DMS114 treated with DMSO at 0.1 percent for 48 hours (cell line): ENCODE data around the gene TCHH.
"Not testable (repeated sequence)": the region's sequence is repeated elsewhere in the genome, so short reads cannot be mapped to it uniquely, and the experiment has no call there.

Experiments used
- DNase-seq: peaks from one replicate; lab custom pipeline; 2025; ENCODE audit not compliant: unreplicated experiment; lab: John Stamatoyannopoulos, UW

Gene TCHH

DNA sequence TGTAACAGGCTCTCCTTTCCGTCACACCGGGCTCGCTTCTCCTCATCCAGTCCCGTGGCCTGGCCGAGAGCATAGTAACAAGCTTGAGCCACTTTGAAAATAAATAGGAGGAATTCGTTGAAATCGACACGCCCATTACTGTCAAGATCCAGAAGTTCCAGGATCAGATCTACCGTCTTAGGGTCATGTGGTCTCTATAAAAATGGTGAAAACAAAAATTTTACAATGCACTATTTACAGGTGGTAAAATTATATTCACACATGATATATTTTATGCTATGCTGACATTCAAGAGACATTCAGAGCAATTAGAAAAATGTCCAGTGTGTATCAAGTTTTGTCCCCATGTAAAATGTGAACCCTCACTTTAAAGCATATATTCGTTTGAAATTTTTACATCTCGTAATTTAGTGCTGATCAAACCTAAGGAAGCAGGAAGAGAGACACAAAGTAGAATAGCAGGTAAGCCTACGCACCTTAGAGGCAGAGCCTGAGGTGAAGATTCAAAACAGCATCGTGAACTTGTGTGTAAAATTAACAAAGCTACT lies 2.3 kb downstream of the TCHH start:
- DNase-seq, result no peak

DNA sequence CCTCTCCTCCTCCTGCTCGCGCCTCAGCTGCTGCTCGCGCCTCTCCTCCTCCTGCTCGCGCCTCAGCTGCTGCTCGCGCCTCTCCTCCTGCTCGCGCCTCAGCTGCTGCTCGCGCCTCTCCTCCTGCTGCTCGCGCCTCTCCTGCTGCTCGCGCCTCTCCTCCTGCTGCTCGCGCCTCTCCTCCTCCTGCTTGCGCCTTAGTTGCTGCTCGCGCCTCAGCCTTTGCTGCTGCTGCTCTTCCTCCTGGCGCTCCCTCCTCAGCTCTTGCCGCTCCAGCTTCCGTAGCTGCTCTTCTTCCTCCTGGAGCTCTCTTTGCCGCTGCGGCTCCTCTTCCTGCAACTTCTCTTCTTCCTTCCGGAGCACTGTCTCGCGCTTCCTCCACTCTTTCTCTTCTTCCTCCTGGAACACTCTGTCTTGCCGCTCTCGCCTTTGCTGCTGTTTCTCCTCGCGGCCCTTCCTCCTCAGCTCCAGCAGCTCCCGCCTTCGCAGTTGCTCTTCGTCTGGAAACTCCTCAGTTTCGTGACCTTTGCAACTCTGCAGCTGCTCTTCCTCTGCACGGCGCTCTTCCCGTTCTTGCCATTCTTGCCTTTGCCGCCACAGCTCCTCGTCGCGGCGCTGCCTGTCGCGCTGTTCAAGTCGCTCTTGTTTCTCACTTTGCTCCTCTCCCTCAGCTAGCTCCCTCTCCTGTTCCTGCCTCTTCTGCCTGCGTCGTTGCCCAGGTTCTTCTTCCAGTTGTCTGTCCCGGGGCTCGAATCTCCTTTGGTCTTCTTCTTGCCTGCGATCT lies 3.0 kb downstream of the TCHH start:
- peak; percentile 69 for DNase-seq

DNA sequence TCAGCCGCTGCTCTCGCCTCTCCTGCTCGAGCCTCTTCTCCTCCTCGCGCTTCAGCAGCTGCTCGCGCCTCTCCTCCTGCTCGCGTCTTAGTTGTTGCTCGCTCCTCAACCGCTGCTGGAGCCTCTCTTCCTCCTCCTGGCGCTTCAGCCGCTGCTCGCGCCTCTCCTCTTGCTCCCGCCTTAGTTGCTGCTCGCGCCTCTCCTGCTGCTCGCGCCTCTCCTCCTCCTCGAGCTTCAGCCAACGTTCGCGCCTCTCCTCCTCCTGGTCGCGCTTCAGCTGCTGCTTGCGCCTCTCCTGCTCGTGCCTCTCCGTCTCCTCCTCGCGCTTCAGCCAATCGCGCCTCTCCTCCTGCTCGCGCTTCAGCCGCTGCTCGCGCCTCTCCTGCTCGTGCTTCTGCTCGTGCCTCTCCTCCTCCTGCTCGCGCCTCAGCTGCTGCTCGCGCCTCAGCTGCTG lies 3.7 kb downstream of the TCHH start:
- DNase-seq, result peak; percentile 86

DNA sequence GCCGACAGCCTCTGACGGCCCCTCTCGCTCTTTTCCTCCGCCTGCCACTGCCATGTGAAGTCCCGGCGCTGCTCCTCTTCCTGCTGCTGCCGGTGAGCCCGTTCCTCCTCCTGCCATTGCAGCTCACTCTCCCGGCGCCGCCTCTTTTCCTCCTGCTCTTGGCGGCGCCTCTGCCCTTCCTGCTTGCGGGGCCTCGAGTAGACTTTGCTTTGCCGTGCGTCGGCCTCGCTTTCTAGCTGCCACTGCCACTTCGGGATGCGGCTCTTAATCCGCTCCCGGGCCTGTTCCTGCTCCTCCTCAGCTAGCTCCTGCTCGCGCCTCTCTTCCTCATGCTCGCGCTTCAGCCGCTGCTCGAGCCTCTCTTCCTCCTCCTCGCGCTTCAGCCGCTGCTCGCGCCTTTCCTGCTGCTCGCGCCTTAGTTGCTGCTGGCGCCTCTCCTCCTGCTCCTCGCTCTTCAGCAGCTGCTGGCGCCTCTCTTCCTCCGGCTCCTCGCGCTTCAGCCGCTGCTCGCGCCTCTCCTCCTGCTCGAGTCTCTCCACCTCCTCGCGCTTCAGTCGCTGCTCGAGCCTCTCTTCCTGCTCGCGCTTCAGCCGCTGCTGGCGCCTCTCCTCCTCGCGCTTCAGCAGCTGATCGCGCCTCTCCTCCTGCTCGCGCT lies 4.3 kb downstream of the TCHH start:
- peak; percentile 78 for DNase-seq

DNA sequence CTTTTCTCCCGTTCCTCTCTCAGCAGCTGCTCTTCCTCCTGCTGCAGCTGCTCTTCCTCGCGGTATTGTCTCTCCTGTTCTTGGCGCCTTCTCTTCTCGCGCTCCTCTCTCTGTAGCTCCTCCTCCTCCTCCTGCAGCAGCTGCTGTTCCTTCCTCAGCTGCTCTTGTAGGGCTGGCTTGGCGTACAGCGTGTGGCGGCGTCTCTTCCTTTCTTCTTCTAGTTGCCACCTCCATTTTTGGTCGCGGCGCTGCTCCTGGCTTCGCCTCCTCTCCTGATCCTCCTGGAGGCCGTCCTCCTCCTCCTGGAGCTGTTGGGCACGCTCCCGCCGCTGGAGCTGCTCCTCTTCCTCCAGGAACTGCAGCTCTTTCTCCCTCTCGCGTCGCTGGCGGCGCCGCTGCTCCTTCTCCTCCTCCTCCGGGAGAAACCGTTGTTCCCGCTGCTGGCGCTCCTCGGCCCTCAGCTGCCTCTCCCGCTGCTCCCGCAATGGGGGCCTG lies 4.8 kb downstream of the TCHH start:
- peak; percentile 72 for DNase-seq

DNA sequence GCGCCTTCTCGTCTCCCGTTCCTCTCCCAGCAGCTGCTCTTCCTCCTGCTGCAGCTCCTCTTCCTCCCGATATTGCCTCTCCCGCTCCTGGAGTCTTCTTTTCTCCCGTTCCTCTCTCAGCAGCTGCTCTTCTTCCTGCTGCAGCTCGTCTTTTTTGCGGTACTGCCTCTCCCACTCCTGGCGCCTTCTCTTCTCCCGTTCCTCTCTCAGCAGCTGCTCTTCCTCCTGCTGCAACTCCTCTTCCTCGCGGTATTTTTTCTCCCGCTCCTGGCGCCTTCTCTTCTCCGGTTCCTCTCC lies 5.3 kb downstream of the TCHH start:
- peak; percentile 54 for DNase-seq

DNA sequence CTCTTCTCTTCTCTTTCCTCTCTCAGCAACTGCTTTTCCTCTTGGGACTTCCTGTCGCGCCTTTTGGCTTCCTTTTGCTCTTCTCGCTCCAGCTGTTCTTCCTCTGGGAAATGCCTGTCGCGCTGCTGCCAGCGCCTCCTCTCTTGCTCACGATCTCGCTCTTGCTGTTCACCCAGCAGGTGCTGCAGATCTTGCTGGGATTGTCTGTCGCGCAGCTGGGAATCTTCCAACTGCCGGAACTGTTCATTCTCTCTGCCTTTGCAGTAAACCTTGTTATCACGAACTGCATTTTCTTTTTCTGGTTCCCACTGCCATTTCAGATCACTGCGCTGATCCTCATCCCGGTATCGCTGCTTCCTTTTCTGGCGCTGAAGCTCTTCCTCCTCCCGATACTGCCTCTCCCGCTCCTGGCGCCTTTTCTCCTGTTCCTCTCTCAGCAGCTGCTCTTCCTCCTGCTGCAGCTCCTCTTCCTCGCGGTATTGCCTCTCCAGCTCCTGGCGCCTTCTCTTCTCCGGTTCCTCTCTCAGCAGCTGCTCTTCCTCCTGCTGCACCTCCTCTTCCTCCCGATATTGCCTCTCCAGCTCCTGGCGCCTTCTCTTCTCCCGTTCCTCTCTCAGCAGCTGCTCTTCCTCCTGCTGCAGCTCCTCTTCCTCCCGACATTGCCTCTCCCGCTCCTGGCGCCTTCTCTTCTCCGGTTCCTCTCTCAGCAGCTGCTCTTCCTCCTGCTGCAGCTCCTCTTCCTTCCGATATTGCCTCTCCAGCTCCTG lies 5.8 kb downstream of the TCHH start:
- DNase-seq, result peak; percentile 84

DNA sequence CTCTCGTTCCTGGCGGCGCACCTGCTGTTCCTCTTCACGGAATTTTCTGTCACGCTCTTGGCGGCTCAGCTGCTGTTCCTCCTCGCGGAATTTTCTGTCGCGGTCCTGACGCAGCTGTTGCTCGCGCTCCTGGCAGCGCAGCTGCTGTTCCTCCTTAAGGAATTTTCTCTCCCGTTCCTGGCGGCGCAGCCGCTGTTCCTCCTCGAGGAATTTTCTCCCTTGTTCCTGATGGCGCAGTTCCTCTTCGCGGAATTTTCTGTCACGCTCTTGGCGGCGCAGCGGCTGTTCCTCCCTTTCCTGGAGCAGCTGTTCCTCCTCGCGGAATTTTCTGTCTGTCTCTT lies 6.4 kb downstream of the TCHH start:
- DNase-seq, result no peak

DNA sequence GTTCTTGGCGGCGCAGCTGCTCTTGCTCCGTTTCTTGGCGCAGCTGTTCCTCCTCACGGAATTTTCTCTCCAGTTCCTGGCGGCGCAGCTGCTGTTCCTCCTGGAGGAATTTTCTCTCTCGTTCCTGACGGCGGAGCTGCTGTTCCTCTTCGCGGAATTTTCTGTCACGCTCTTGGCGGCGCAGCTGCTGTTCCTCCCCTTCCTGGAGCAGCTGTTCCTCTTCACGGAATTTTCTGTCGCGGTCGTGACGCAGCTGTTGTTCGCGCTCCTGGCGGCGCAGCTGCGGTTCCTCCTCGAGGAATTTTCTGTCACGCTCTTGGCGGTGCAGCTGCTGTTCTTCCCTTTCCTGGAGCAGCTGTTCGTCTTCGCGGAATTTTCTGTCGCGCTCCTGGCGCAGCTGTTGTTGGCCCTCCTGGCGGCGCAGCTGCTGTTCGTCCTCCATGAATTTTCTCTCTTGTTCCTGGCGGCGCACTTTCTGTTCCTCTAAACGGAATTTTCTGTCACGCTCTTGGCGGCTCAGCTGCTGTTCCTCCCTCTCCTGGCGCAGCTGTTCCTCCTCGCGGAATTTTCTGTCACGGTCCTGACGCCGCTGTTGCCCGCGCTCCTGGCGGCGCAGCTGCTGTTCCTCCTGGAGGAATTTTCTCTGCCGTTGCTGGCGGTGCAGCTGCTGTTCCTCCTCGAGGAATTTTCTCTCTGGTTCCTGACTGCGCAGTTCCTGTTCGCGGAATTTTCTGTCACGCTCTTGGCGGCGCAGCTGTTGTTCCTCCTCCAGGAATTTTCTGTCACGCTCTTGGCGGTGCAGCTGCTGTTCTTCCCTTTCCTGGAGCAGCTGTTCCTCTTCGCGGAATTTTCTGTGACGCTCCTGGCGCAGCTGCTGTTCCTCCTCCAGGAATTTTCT lies 7.0 kb downstream of the TCHH start:
- DNase-seq, result peak; percentile 84

DNA sequence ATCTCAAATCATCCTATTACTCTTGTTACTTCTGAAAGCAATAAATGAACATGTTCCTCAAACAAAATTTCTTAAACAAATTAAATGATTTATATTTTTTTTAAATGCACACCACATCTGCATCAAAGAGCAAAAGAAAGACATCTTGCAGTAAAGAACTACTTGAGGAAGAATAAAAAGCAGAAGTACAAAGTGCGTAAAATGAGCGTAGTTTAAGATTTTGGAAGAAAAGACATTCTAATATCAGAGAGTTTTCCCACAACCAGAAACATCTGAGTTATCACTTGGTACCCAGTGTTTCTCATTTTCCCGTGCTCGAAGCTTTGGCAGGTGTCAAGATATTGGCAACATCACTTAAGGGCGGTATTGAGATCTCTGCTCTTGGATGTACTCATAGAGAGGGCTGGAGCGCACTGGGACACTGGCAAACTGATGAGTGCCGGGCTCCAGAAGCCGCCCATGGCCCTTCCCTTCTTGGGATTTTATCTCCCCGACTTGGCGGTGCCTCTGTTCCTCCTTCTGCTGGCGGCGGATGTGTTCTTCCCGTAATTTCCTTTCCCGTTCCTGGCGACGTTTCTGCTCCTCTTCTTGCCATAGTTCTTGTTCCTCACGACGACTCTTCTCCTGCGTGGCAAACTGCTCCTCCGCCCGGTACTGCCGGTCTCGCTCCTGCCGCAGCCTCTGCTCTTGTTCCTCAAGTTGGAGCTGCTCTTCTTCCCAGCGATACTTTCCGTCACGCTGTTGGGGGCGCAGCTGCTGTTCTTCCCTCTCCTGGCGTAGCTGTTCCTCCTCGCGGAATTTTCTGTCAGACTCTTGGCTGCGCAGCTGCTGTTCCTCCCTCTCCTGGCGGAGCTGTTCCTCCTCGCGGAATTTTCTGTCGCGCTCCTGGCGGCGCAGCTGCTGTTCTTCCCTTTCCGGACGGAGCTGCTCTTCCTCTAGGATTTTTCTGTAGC lies 7.9 kb downstream of the TCHH start:
- DNase-seq, result peak; percentile 17

DNA sequence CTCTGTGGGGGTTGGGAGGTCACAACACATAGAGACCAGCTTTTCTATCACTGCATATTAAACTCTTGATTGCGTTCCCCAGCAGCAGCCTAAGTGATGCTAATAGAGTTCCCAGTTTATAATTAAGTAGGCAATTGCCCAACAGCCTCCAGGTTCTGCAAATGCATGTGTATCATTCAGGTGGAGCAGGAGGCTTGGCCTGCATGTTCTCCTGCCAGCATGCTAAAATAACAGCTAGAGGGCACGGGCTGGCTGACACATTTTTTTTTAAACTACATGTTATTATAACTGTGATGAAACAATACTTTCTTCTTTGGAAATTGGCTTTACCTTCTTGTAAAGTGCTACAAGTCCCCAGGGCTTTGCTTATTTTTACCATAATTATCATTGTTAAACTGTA lies 10.4 kb downstream of the TCHH start:
- no peak for DNase-seq

DNA sequence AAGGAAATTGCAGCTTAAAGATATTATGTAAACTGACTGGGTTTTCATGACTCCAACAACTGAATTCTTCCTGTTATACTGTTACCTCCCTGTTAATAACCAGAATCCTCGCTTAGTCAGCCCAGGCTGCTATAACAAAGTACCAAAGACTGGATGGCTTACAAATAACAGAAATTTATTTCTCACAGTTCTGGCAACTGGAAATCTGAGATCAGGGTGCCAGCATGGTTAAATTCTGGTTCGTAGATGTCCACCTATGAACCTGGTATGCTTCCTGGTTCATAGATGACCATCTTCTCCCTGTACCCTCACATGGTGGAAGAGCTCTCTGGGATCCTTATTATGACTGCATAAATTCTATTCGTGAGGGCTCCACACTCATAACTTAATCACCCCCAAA lies 18.3 kb downstream of the TCHH start:
- no peak for DNase-seq

DNA sequence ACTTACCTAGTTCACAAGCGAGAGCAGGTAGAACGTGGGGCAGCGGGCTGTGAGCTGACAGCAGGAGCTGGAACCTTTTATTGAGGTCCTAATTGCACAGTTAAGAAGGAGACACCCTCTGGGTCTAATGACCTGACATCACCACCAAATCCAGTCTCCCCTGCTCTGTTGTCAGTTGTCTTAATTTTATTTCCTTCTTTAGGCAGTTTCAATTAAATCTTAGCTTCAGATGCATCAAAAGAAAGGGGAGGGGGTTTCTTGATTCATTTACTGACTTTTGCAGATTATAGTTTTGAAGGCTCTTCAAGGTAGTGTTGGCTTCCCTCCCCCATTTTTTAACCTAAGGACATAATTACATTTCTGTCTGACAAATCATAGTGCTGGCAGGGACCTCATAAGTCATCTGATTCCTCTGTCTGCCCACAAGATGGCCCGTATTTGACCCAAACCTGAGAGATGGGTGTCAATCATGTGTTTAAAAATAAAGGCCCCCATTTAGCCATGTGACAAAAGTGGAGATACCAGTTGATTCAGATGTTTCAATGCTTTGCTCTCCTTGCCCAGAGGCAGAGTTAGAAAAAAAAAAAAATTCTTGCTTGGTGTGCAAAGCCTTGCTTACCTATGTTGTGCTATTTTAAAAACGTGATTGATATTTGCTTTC lies 26.1 kb downstream of the TCHH start, which contains the start of gene TCHHL1:
TSS of gene TCHHL1 (minus strand) at position 51 of the 661 bp plus-strand sequence. CDS start 921 bp downstream, outside the sequence.
- no peak for DNase-seq

DNA sequence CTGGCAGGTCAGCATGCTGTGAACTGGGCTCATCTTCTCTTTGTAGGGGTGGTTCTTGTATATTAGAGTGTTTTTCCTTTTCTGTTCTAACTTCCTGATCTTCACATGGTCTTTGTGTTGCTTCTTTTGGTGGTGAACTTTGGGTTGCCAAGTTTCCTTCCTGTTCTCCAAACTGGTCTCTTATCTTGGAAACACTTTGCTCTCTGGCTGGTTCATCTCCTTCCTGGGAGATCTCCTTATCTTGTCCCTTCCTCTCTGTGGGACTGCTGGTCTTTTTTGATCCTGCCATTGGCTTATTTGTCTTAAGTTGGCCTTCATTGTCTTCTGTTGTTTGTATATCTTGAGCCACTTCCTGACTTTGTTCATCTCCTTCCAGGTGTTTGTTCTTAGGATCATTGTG lies 28.5 kb downstream of the TCHH start:
- DNase-seq, result no peak

DNA sequence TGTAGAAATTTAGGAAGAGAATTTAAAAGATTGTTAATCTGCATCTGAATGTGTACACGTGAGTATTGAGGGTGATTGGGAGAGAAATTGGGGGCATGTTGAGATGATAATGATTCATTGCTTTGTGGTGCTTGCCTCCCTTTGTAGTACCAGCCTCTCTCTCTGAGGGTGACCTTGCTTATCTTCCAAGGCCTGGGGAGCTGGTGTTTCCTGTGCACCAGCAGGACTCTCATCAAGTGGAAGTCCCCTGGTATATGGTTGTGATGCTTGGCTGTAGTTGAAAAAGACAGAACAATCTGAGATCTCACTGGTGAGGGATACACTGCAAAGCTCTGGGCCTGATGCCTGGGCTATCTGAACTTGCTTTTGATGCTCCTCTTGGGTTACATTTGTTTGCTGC lies 30.4 kb downstream of the TCHH start:
- DNase-seq, result no peak

DNA sequence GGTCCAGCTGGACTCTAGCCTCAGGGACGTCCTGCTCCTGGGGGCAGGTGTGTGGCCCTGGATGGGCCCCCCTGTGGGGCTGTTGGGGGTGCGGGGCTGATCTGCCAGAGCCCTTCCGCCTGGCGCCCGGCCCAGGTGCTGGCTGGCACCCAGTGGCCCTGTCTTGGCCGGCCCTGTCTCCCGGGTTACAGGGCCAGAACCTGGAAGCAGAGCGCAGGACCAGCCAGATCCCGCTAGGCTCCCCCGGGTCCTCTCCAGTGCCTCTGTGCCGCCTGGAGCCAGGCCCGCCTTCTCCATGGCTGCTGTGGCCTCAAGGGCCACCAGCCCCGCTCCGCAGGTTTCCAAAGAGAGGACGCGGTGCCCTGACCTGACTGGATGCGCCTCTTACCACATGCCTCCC lies 34.2 kb downstream of the TCHH start:
- DNase-seq, result not testable (repeated sequence)

DNA sequence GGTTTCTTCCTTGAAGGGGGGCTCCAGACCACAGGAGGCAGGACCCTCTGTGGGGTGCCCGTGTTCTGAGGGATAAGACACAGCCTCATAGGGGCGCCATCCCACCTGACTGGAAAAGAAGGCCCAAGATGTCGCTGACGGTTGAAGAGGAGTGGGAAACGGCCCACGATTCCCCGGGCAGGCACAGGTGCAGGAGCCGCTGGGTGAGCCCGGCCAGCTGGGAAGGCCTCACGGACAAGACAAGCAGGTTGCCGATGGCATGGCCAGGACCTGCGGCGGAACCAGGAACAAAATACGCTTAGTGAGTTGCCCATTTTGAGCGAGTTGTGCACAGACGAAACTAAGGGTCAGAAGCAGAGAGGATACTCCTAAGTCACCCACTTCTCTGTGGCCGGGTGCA lies 34.8 kb downstream of the TCHH start:
- not testable (repeated sequence) for DNase-seq

DNA sequence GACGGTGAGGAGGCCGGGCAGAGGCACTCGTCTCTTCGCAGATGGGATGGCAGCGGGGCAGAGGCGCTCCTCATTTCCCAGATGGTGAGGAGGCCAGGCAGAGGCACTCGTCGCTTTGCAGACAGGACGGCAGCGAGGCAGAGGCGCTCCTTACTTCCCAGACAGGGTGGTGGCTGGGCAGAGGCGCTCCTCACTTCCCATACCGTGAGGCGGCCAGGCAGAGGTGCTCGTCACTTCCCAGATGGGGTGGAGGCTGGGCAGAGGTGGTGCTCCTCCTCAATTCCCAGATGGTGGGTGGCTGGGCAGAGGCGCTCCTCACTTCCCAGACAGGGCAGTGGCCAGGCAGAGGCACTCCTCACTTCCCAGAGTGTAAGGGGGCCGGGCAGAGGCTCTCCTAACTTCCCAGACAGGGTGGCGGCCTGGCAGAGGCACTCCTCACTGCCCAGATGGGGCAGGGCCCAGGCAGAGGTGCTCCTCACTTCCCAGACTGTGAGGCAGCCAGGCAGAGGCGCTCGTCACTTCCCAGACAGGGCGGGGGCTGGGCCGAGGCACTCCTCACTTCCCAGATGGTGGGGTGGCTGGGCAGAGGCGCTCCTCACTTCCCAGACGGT lies 36.3 kb downstream of the TCHH start:
- no peak for DNase-seq
